Measurements from ENCODE around the gene TNS2. TPM values are rescaled to one million over a fixed set of nuclear protein-coding genes. Genes with fewer than 3 reads are reported as not detected.
A peak's percentile ranks its signal among the peaks of the same experiment; 100 is the strongest.

Gene TNS2
- total RNA-seq, 1 donor from 2014 or later: 16.7 TPM

DNA sequence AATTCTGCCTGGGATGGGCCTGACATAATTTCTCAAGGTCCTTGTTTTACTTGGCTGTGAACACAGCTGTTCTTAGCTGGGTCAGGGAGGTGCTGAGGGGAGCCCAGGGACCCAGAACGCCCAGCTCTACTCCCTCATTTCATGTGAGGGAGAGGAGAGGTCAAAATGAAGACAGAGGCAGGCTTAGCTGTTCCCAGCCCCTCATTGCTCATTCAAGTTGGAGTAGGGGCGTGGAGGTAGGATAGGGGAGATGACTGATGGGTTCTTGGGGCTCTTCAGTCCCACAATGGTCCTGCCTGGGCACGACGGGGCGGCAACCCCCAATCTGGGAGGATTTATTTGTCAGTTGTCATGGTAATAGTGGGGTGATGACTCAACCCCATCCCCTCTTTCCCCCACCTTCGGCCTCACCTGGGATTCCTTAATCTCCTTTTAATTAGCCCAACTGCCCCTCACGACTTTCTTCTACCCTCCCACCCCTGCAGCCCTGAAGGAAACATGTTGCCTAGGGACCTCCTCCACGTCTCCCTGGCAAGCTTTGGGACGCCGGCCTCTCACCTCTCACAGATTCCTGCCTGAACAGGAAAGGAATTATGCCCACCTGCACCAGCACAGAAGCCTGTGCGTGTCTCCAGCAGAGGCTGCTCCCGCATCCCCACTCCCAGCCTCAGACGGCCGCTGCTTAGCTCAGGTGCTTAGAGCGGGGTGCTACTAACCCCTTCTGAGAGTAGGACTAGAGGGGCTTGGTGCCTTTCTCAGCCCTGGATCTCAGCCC lies 19.1 kb downstream of the TNS2 start:
- DNase-seq (ENCODE audit: low read depth in 2 of 2): no peak

DNA sequence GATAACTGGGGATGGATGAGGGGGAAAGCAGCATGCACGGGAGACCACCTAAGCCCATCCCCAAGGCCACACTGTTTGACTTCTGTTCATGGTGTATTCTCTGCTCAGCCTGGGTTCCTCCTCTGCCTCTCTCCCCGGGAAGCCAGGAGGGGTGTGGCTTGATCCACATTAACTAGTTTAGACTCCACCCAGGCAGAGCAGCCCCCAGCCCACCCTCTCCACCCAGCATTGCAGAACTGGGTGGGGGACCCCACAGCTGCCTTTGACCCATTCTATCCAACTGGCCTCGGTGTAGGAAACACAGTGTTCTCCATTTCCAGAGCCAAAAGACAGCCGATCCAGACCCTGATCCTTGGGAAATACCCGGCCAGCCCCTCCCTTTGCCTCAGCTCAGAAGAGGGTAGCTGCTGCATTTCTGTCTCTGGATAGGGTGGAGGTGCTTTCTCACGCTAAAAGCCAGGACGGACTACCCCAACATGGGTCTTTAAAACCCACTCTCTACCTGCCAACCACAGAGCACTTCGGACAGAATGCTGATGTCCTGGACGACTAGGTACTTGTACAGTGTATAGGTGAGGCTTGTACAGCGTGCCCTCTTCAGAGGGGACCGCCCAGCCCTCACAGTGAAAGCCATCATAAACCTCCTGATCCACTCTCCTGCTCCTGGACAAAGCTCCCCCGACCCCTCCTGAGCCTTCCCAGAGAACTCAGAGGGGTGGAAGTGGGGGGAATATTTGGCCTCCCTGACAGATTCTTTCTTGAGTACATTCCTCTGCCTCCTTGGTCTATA lies 20.0 kb downstream of the TNS2 start:
- no peak for DNase-seq (ENCODE audit: low read depth in 2 of 2)

DNA sequence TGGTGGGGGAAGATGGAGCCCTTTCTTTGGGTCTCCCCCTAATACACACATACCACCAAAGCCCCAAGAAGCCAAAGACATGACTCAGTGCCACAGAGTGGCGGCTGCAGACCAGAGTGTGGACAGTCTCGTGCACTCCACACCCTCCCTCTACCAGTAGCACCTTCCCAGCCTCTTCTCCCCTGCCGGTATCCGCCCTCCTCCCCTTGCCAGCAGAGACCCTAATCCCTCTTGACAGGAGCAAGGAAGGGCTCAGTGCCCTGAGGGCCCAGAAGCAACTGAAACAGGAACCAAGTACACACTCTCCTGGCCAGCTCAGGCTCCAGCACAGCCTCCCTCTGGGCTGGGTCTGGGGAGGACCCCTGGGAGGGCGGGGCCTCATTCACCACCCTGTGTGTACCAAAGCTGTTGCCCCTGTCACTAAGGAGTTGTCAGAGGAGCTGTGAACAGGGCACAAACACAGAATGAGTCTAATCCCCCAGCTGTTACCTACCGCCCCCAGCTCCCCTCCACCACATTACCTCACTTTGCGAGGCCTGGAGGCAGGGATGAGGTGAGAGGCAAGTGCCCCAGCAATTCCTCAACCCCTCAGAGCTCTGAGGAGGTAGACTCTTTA lies 21.1 kb downstream of the TNS2 start:
- DNase-seq (ENCODE audit: low read depth in 2 of 2): no peak

- DNase-seq (ENCODE audit: low read depth in 2 of 2): no peak
These were observed 22.0 kb downstream of the TNS2 start for GRCh38 chr12:53071591-53072551.

GRCh38 chr12:53073881-53074280 lies 24.0 kb downstream of the TNS2 start:
- no peak for DNase-seq (ENCODE audit: low read depth in 2 of 2)

DNA sequence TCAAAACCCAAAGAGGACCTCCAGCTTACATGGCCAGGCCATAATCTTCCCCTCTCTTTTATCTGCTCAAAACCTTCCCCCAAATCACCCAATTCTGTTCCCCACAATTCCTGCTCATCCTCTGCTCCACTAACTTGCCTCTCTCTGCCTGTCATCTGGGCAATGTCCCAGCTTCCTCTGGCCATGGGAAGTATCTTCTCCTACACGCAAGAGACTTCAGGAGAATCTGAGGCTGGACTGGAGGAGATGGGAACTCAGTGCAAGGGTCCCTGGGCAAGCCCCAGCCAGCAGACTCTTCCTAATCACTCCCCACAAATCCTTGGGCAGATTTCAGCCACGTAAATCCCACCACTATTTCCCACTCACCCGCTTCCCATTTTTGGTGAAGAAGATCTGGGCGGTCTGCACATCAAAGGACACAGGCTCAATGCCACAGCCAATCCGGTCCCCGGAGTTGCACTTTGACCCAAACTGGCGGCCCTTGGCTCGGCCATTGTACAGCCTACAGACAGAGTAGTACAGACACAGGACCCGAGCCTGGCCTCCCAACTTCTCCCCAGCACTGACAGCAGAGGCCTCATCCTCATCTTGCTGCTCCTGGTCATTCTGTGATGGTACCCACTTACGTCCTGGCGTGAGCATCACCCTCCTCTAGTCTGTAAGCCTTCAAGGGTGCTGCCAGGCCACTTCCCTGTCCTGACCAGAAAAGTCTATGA lies 24.6 kb downstream of the TNS2 start:
- no peak for DNase-seq (ENCODE audit: low read depth in 2 of 2)

DNA sequence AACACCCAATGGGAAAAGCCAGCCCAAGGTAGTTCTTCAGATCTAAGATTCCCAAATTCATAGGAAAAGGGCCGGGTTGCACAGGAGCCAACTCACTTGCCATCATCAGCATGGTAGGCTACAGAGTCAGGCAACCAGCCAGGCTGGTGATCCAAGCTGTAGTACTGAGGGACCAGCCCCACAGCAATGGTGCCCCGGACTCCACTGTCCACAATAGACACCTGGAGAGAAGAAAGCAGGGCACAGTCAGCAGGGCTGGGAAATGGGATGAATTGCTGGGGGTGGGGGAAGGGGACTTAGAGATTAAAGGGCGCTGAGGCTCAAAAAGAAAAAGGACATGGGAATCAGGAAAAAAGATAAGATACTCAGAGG lies 25.1 kb downstream of the TNS2 start:
- no peak for DNase-seq (ENCODE audit: low read depth in 2 of 2)

GRCh38 chr12:53076461-53076860 lies 26.6 kb downstream of the TNS2 start:
- no peak for DNase-seq (ENCODE audit: low read depth in 2 of 2)

DNA sequence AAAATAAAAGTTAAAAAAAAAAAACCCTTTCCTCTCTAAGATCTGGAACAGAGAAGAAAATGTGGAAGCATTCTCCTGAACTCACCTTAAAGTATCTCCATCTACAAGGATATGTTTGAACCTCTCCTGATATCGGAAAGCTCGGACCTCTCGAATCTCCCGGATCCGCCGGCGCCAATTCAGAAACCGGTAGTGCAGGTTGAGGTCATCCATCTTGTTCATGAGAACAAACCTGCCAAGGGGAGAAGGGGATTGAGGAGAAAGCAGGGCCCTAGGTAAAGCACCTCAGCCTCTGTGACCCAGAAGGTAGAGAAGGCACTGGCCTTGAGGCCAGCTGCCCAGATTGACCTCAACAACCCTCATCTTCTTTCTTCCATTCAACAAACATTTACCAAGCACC lies 27.2 kb downstream of the TNS2 start:
- DNase-seq (ENCODE audit: low read depth in 2 of 2): no peak

GRCh38 chr12:53078425-53079225 lies 28.8 kb downstream of the TNS2 start:
- peak in 1 of 2 donors; percentile 32 for DNase-seq (ENCODE audit: low read depth in 2 of 2)

GRCh38 chr12:53079226-53080117 lies 29.6 kb downstream of the TNS2 start, which contains the start of gene SPRYD3:
TSS of gene SPRYD3 (minus strand) at chr12:53079390. CDS start at chr12:53079333, 57 bp downstream.
- peak; percentile 79 to 98 for DNase-seq (ENCODE audit: low read depth in 2 of 2)

- no peak for DNase-seq (ENCODE audit: low read depth in 2 of 2)
These were observed 32.8 kb downstream of the TNS2 start for GRCh38 chr12:53082637-53083175.

DNA sequence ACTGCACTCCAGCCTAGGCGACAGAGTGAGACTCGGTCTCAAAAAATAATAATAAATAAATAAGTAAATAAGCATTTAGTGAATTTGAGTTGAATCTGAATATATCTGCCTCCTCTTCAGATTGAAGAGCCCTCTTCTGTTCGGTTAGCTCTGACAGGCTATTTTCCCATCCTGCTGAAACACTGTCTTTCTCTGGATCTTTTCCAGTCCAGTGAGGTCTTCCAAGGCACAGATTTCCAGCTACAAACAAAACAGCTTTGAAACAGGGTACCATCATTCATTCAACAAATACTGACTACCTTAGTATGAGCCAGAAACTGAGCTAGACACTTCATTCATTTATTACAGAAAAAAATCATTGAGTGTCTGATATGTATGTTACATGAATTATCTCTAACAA lies 36.5 kb downstream of the TNS2 start:
- DNase-seq (ENCODE audit: low read depth in 2 of 2): no peak

DNA sequence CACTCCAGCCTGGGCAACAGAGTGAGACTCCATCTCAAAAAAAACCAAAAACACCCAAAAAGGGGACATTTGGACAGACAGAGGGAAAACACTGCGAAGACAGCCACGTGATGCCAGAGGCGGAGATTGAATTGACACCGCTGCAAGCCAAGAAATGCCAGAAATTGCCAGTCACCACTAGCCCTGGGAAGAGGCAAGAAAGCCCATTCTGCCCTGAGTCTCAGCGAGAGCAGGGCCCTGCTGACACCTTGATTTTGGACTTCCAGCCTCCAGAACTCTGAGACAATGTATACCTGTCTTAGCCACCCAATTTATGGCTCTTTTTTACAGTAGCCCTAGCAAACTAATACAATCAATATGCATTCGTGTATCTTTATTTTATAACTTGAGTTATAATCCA lies 40.2 kb downstream of the TNS2 start:
- no peak for DNase-seq (ENCODE audit: low read depth in 2 of 2)

- no peak for DNase-seq (ENCODE audit: low read depth in 2 of 2)
These were observed 40.7 kb downstream of the TNS2 start for GRCh38 chr12:53090554-53090953.

DNA sequence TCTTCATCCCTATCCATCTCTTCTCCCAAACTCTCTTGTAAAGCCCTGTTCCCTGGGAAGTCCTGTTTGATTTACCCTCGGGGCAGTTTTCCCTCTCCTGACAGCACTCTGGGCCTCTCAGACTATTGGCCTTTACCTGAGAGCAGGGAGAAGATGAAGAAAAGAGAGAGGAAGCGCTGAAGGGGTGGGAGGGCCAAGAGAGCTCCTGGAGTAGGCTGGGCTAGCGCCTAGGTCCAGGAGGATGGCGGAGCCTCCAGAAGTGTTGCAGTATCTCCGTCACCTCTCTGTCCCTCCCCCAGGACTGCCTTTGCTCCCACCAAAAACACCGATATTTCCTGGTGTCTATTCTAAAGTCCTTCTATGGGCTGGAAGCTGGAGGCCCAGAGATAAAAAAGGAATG lies 41.9 kb downstream of the TNS2 start:
- no peak for DNase-seq (ENCODE audit: low read depth in 2 of 2)

DNA sequence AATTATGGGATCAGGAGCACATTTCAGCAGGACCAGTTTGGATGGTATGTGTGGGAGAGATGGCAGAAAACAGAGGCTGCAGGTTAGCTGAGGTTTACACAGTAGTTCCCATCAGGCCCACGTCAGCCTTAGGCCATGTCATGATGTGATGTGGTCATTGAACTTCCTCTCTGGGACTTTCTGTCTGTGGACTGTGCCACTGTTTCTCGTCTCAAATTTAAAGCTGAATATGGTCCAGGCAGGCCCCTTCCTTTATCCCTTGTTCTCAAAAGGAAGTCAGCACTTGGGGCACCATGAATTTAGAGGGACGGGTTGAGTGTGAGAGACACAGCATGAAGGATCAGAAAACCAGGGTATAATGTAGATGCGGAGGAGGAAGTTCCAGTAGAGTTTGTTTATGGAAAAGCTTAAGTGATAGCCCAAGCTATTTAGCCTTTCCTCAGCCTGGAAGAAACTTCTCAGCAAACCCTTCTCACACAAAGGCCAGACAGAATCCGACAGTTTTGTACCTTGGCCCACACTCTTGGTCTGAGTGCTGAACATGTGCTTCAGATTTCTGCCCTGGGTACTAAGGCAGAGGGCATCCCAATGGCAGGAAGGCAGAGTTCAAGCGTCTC lies 44.0 kb downstream of the TNS2 start:
- no peak for DNase-seq (ENCODE audit: low read depth in 2 of 2)

DNA sequence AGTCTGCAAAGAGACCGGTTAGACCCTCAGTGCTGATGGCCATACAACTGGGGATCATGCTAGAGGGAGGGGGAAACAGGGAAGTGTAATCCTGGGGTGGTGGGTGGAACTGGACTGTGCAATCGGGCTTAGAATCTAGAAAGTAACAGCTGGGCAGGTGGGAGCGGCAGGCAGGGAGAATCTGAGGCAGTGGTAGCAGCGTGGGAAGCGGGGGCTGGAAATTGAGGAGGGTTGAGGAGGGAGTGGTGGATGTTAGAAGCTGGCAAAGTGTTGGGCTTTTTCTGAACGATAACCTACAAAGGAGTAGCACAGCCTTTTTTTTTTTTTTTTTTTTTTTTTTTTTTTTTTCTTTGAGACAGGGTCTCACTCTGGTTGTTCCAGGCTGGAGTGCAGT lies 44.5 kb downstream of the TNS2 start:
- no peak for DNase-seq (ENCODE audit: low read depth in 2 of 2)

All from dermis microvascular lymphatic vessel endothelial cell (primary cell).